ENCODE results near the gene HAUS6. TPM values are rescaled to one million over a fixed set of nuclear protein-coding genes. Genes with fewer than 3 reads are reported as not detected.
"Not testable (repeated sequence)": the region's sequence is repeated elsewhere in the genome, so short reads cannot be mapped to it uniquely, and the experiment has no call there.

The HAUS6 gene
- total RNA-seq, 1 donor from 2014 or later: 5.9 TPM

DNA sequence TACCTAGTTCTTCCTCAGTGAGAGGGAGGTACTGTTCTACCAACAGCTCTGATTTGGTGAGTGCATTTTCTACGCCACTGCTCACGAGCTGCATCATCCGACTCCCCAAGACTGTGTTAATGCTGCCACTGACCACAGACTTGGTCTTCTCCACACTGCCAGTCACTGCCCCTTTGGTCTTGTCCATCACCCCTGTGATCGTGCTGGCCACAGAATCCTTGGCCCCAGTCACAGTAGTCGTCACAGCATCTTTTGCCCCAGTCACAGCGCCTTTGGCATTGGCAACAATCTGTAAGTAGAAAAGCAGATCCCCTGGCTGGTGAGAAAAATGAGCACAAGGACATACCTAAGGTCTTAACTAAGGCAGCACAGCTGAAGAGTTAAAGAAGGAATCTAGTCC lies 18.2 kb upstream of the HAUS6 start:
- intact Hi-C loops (cut with DNase I): no loop called here
- ATAC-seq (ENCODE audit: poor library complexity): no peak

GRCh38 chr9:19119801-19120440 lies 17.2 kb upstream of the HAUS6 start:
- ATAC-seq (ENCODE audit: poor library complexity) (no peak), DNase-seq (no peak)
- intact Hi-C loops (cut with DNase I): no loop called here

More for the DNA sequence above, 18.2 kb upstream of the HAUS6 start:
- DNase-seq: no peak

- ATAC-seq (ENCODE audit: poor library complexity): no peak
- intact Hi-C loops (cut with DNase I): no loop called here
- DNase-seq: no peak
Observed at GRCh38 chr9:19119246-19119645, 16.5 kb upstream of the HAUS6 start.

DNA sequence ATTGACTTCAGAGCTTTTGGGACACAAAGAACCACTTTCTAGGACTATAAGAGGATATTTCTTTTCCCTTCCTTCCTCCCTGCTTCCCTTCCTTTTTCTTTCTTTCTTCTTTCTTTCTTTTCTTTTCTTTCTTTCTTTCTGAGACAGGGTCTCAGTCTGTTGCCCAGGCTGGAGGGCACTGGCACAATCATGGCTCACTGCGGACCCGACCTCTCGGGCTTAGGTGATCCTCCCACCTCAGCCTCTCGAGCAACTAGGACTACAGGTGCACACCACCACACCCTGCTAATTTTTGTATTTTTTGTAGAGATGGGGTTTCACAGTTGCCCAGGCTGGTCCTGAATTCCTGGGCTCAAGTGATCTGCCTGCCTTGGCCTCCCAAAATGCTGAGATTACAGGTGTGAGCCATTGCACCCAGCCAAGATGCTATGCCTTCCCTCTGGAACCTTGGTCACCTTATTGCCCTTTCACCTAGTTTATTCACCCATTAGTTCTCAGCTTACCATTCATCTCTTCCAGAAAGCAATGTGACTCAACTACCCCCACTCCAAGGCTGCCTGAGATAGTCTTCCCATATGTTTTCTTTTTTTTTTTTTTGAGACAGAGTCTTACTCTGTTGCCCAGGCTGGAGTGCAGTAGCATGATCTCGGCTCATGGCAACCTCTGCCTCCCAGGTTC lies 14.5 kb upstream of the HAUS6 start:
- ATAC-seq (ENCODE audit: poor library complexity) (no peak), DNase-seq (no peak)
- intact Hi-C loops (cut with DNase I): no loop called here

DNA sequence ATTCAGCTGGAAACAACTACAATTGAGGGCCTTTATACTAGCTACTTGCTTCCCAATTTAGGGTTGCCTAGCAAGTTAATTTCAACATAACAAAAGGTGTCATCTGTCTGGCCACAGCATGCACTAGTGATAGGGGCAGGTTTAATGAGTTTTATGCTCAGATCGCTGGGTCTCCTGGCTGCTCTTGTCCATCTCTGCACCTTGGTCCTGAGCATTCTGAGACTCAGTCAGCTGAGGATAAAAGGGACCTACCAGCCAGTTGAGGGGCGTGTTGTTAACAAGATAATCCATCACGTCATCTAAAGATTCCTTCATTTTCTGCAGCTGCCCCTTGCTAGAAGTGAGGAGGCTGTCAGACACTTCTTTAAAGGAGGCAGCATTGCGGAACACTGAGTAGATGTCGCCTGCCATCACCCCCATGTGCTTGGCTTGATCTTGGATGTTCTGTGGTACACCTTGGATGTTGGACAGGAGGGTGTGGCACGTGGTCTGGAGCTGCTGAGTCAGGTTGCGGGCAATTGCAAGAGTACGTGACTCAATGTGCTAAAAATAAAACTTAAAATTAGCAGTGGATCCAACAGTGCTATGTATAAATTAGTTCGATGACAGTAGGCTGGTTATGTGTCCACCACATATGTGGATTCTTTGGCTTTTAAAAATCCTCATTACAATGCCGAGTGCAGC lies 13.5 kb upstream of the HAUS6 start:
- intact Hi-C loops (cut with DNase I): no loop called here
- peak; percentile 72 for DNase-seq
- peak; percentile 88 for ATAC-seq (ENCODE audit: poor library complexity)

GRCh38 chr9:19114680-19115270 lies 12.1 kb upstream of the HAUS6 start:
- no peak for ATAC-seq (ENCODE audit: poor library complexity)
- DNase-seq: no peak
- intact Hi-C loops (cut with DNase I): no loop called here

DNA sequence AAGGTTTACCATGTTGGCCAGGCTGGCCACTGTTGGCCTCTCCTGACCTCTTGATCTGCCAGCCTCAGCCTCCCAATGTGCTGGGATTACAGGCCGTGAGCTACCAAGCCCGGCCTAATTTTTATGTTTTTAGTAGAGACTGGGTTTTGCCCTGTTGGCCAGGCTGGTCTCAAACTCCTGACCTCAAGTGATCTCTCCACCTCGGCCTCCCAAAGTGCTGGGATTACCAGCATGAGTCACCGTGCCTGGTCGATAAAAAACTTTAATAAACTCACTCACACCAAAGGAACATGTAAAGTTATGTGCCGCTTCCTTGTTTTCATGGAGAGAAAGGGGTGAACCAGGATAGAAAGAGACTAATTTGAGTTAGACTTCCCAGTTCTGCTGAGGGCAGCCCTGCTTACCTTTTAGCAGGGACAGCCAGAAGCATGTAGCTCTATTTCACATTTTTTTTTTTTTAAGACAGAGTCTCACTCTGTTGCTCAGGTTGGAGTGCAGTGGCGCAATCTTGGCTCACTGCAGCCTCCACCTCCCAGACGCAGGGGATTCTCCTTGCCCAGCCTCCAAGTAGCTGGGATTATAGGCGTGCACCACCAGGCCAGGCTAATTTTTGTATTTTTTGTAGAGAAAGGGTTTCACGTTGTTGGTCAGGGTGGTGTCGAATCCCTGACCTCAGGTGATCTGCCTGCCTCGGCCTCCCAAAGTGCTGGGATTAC lies 11.4 kb upstream of the HAUS6 start:
- no peak for DNase-seq
- intact Hi-C loops (cut with DNase I): no loop called here
- ATAC-seq (ENCODE audit: poor library complexity): no peak

DNA sequence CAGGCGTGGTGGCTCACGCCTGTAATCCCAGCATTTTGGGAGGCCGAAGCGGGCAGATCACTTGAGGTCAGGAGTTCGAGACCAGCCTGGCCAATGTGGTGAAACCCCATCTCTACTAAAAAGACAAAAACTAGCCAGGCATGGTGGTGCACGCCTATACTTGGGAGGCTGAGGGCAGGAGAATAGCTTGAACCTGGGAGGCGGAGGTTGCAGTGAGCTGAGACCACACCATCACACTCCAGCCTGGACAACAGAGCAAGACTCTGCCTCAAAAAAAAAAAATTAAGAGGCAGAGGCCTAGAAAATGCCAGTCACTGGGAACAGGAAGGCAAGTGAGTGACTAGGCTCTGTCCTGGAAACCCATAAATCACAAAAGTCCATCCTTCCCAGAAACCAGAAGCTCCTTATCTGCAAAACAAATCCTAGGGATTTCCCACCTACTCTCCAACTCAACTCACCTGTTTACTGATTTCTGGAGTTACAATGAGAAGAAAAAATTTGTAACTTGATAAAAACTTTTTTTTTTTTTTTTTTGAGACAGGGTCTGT lies 10.4 kb upstream of the HAUS6 start:
- ATAC-seq (ENCODE audit: poor library complexity); DNase-seq; intact Hi-C loops (cut with DNase I): not testable (repeated sequence)

DNA sequence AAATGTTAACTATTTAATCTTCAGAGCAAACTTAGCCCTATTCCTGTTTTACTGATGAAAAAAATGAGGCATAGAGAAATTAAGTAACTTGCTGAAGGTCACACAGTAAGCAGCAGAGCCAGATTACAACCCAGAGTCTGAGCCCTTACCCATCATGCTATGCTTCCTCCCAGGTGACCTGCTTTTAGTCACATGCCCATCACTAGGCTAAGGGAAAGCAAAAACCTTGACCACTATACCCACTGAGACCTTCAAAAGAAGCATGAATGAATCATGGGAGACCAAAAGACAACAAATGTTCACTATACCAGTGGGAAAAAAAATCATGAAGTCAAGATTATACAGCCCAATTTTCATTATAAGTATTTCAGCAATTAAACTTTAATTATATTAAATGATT lies 5.3 kb upstream of the HAUS6 start:
- DNase-seq: no peak
- intact Hi-C loops (cut with DNase I): no loop called here
- no peak for ATAC-seq (ENCODE audit: poor library complexity)

DNA sequence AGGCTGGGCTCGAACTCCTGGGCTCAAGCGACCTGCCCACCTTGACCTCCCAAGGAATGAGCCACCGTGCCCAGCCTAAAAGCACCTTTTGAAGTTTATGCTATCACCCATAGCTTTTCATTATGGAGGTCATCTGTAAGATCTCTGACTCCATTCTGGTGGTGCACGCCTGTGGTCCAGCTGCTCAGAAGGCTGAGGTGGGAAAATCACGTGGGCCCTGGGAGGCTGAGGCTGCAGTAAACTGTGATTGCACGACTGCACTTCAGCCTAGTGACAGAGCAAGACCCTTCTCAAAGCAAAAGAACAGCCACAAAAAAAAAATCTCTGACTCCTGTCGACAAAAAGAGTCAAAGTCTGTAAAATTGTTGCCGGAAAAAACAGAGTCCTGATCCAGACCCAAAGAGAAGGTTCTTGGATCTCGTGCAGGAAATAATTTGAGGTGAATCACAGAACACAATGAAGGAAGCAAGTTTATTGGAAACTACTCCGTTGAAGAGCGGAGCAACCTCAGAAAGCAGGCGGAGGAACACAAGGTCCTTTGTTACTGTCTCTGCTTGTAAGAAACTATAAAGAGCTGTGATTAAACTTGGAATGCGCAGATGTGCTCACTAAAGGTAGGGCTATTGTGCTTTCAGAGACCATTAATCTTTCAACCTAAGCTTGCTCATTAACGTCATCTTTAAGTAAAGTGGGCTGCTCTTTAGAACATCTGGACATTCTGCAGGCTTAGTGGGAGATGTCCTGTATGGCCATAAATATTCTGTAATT lies 2.0 kb upstream of the HAUS6 start:
- intact Hi-C loops (cut with DNase I): no loop called here
- ATAC-seq (ENCODE audit: poor library complexity): no peak
- DNase-seq: no peak

DNA sequence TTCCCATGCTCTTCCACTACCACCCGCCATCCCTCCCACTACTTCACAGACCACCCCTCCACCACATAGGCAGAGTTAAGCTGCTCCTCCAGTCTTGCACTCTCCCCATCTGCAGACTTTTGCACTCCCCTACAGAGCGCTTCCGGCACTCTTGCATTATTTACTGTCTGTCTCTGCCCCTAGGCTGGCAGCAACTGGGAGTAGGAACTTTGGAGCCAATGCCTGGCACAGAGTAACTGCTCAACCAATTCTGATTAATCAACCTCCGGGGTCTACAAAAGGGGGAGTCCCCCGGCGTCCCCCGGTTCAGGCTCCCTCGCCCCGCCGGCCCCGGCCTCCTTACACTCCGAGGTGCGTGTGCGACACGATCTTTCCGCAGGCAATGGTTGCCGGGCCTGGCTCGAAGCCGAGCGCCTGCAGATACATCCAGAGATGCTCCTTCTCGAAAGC lies 498 bp downstream of the HAUS6 start:
- peak; percentile 6 for ATAC-seq (ENCODE audit: poor library complexity)
- peak; percentile 63 for DNase-seq
- intact Hi-C loops (cut with DNase I): loop anchor here (2.0 kb wide), 1 partner anchor 25 kb away; the partner anchor contains the start of gene PLIN2

DNA sequence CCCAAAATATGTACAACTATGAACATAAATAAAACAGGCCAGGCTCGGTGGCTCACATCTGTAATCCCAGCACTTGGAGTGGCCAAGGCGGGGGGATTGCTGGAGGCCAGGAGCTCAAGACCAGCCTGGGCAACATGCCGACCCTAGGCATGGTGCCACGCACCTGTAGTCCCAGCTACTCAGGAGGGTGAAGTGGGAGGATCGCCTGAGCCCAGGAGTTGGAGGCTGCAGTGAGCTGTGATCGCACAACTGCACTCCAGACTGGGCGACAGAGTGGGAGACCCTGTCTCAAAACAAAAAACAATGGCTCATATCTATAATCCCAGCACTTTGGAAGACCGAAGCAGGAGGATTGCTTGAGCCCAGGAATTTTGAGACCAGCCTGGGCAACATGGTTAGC lies 1.5 kb downstream of the HAUS6 start:
- no peak for ATAC-seq (ENCODE audit: poor library complexity)
- intact Hi-C loops (cut with DNase I): no loop called here
- no peak for DNase-seq

GRCh38 chr9:19097431-19097830 lies 5.3 kb downstream of the HAUS6 start:
- intact Hi-C loops (cut with DNase I); DNase-seq; ATAC-seq (ENCODE audit: poor library complexity): not testable (repeated sequence)

DNA sequence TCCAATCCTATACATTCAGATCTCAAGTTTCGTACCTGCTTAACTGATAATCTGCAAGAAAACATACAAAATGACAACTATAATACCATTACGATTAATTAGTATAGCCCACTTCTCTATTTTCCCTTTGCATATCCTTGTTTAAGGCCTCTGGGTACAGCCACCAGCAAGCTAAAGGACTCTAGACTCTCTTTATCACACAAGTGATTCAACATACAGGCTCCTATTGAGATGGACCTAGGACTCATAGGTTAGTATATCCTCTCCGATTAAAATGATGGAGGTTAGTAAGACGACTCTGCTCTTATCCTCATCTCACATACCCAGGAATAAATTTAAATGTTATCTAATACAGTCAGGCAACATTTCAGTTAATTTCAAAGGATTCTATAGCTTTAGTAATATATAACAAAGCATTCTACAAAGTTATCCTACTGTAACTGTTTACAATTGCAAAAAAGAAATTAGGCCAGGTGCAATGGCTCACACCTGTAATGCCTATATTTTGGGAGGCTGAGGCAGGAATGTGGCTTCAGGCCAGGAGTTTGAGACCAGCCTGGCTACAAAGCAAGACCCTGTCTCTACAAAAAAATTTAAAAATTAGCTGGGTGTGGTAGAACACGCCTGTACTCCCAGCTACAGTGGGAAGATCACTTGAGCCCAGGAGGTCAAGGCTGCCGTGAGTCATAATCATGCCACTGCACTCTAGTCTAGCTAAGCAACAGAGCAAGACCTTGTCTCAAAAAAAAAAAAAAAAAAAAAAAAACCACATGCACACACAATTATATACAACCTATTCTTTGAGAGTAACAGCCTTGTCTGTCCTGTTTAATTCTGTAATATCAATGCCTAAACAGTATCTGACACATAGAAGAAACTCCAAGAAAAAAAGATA lies 15.4 kb downstream of the HAUS6 start:
- intact Hi-C loops (cut with DNase I): loop anchor here (10.0 kb wide), 1 partner anchor 257 kb away; no protein-coding TSS in a partner anchor
- DNase-seq: no peak
- no peak for ATAC-seq (ENCODE audit: poor library complexity)

DNA sequence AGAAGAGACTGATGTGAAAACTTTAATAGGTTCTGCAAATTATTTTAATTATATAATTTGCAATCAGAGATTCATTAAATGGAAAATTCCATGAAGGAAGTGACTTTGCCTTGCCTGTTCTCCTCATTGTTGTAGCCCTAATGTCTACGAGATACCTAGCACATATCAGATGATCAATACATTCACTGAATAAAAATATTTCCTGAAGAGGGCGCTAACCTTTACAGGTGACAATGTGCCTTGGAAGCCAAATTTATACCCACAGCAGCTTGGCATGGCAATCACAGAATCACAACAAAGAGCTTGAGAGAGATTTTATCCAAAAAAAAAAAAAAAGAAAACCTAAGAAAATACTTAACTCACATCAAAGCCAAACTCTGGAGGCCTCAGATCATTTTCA lies 17.4 kb downstream of the HAUS6 start:
- intact Hi-C loops (cut with DNase I): loop anchor here (10.0 kb wide), 1 partner anchor 260 kb away; no protein-coding TSS in a partner anchor
- ATAC-seq (ENCODE audit: poor library complexity): no peak

DNA sequence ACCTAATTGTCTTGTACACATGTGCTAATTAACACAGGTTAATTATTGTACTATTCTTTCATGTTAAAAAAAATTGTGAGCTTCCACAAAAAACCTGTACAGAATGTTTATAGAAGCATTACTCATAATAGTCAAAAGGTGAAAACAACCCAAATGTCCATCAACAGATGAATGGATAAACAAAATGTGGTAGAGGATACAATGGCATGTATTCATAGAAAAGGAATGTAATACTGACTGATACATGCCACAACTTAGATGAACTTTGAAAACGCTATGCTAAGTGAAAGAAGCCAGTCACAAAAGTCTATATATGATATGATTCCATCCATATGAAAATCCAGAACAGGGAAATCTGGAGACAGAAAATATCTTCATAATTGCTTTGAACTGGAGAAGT lies 27.9 kb downstream of the HAUS6 start:
- DNase-seq (no peak), ATAC-seq (ENCODE audit: poor library complexity) (no peak)
- intact Hi-C loops (cut with DNase I): no loop called here

More for the DNA sequence above, 17.4 kb downstream of the HAUS6 start:
- no peak for DNase-seq

- DNase-seq (no peak), ATAC-seq (ENCODE audit: poor library complexity) (no peak)
- intact Hi-C loops (cut with DNase I): no loop called here
Observed at GRCh38 chr9:19074229-19074628, 28.5 kb downstream of the HAUS6 start.
